BJ (cell line): ENCODE results near the gene NOX4. TPM values are rescaled to one million over a fixed set of nuclear protein-coding genes. Genes with fewer than 3 reads are reported as not detected.

Source experiments
- CTCF ChIA-PET: fragments of 350-600 bp; formaldehyde crosslinking; extraction: SDS; loops from one replicate; lab custom pipeline; 2021; ENCODE audit warnings: antibody characterized with exemption, inconsistent platforms; lab: Yijun Ruan, JAX
- POLR2A ChIA-PET: fragments of 300-600 bp; sonication (Branson Sonifier 250); formaldehyde crosslinking; extraction: SDS; loops from one replicate; lab custom pipeline; 2021; ENCODE audit warnings: antibody characterized with exemption; lab: Charles Lee
- DNase-seq: peaks from one replicate; pipeline ENCODE4 v3.0.0-alpha.2; 2011; ENCODE audit warnings: low read depth
- H3K27me3 ChIP-seq: 2 replicates; pipeline ENCODE4 v1.6.0; 2011; ENCODE audit warnings: low read length; ENCODE audit not compliant: control insufficient read depth, insufficient read depth
- H3K36me3 ChIP-seq: 2 replicates; pipeline ENCODE4 v1.5.1; 2011; ENCODE audit warnings: low read length; ENCODE audit not compliant: control insufficient read depth, insufficient read depth
- H3K4me3 ChIP-seq: 2 replicates; pipeline ENCODE4 v1.5.1; 2011; ENCODE audit warnings: low read depth, mild to moderate bottlenecking, control low read depth, low read length
- polyA plus RNA-seq: library from polyadenylated mRNA; depleted of rRNA; stranded (reverse); fragments of >200 nt; gene quantifications from 2 replicates; pipeline ENCODE4 v1.2.3, GENCODE V29; 2011
- TF ChIP-seq, protein P1 (sequence below): IDR thresholded peaks from 2 replicates; pipeline ENCODE4 v1.5.1; 2011; ENCODE audit warnings: low read depth, mild to moderate bottlenecking, control low read depth, inconsistent platforms, low read length, moderate library complexity; ENCODE audit not compliant: insufficient read depth

The NOX4 gene
- polyA plus RNA-seq, 1 experiment = 3.7 TPM

DNA sequence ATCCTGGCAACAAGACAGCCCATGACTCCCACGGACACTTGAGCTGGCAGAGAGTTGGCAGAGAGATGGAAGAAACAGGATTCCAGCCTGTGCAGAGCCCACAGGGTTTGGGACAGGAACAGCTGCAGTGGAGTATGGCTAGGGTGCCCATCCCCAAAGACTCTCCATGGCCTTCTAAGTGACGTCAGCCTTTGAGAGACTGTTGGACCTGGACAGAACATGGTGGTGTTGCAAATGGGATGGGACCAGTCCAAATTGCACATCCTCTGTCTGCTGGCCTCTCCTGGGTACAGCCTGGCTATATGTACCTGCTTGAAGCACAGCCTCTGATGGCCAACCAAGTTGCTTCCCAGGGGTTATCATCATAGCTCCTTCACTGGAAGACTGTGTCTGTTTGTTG, 34.5 kb downstream of the NOX4 start:
- TF ChIP-seq, protein P1, sequence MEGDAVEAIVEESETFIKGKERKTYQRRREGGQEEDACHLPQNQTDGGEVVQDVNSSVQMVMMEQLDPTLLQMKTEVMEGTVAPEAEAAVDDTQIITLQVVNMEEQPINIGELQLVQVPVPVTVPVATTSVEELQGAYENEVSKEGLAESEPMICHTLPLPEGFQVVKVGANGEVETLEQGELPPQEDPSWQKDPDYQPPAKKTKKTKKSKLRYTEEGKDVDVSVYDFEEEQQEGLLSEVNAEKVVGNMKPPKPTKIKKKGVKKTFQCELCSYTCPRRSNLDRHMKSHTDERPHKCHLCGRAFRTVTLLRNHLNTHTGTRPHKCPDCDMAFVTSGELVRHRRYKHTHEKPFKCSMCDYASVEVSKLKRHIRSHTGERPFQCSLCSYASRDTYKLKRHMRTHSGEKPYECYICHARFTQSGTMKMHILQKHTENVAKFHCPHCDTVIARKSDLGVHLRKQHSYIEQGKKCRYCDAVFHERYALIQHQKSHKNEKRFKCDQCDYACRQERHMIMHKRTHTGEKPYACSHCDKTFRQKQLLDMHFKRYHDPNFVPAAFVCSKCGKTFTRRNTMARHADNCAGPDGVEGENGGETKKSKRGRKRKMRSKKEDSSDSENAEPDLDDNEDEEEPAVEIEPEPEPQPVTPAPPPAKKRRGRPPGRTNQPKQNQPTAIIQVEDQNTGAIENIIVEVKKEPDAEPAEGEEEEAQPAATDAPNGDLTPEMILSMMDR = no peak
- H3K4me3 ChIP-seq = no peak overlapping the region
- H3K36me3 ChIP-seq = no peaks in the 10 kb centered on the region
- ChIA-PET CTCF (interaction anchor here (1.2 kb wide), 1 partner anchor 15 kb away, joined by 4 read pairs; no protein-coding TSS in a partner anchor), POLR2A (no interaction called here)
- no peak for DNase-seq
- H3K27me3 ChIP-seq = no peaks in the 10 kb centered on the region

DNA sequence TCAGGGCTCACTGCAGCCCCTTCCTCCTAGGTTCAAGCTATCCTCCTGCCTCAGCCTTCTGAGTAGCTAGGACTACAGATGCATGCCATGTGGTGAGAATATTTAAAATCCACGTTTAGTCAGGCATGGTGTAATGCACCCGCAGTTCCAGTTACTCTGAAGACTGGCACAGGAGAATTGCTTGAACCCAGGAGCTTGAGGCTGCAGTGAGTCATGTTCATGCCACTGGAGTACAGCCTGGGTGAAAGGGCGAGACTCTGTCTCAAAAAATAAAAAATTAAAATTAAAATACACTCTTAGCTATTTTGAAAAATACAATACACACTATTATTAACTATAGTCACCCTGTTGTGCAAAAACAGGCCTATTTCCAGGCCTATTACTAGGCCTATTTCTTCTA, 38.4 kb downstream of the NOX4 start:
- H3K27me3 ChIP-seq = no peaks in the 10 kb centered on the region
- POLR2A ChIA-PET = no interaction called here
- H3K4me3 ChIP-seq = no peak overlapping the region
- CTCF ChIA-PET = interaction anchor here (1.3 kb wide), 1 partner anchor 11 kb away, joined by 3 read pairs; no protein-coding TSS in a partner anchor
- no peak for DNase-seq
- TF ChIP-seq, protein P1 = no peak
- no peaks in the 10 kb centered on the region for H3K36me3 ChIP-seq

DNA sequence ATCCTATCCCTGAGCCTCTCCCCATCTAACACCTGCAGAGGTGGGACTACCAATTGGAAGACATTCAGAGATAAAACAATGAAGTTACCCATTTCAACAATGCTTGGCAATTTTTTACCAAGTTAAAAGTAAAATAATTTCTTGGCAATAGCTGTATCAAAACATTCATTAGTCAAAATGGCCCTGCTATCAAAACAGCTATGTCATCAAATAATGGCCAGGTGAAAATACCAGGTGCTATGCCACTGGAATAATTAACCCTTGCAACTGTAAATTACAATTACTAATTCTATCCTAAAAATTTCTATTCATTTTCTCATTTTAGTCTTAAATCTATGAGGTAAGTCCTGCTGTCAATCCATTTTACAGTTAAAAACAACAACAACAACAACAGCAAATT, 43.3 kb downstream of the NOX4 start:
- CTCF ChIA-PET = no interaction called here
- TF ChIP-seq, protein P1 = no peak
- no peak for DNase-seq
- POLR2A ChIA-PET = no interaction called here
- no peaks in the 10 kb centered on the region for H3K36me3 ChIP-seq
- H3K27me3 ChIP-seq = no peaks in the 10 kb centered on the region
- no peak overlapping the region for H3K4me3 ChIP-seq

DNA sequence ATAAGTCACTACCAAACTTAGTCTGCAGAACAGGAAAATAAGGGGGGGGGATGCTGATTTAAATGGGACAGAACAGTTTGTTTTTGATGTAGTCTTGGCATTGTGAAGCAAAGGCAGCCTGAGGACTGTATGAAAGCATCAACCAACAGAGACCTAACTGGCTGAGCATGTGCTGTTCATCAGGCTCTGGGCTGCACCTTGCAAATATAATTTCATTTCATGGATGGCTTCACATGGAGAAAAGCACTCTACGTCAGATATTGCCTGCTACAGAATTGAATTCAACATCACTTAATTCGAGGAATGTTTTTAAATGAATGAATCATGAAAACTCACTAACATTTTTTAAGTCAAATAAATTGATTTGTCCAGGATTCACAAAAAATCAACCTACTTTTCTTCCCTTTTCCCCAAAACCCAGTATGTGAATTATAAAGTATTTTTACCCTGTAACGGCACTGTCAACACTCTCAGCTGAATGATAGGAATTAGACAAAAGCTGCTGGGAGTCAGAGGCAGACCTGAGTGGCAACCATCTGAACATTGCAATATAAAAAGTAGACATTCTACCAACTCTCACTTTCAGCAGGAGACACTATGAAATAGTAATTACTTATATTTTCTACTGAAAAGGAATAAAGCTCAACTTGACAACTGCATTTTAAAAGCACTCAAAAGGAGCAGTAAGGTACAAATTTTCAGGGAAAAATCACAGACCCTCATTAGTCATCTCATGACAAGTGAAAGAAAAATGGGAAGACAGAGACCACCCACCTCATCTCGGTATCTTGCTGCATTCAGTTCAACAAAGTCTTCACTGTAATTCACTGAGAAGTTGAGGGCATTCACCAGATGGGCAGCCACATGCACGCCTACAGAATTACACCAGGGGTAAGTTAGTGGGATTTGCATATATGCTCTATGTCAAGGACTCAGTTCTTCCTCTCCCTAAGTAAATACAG, 47.5 kb downstream of the NOX4 start:
- no peaks in the 10 kb centered on the region for H3K36me3 ChIP-seq
- CTCF ChIA-PET = no interaction called here
- H3K4me3 ChIP-seq = no peak overlapping the region
- TF ChIP-seq, protein P1 = no peak
- H3K27me3 ChIP-seq = no peaks in the 10 kb centered on the region
- POLR2A ChIA-PET = no interaction called here
- no peak for DNase-seq

DNA sequence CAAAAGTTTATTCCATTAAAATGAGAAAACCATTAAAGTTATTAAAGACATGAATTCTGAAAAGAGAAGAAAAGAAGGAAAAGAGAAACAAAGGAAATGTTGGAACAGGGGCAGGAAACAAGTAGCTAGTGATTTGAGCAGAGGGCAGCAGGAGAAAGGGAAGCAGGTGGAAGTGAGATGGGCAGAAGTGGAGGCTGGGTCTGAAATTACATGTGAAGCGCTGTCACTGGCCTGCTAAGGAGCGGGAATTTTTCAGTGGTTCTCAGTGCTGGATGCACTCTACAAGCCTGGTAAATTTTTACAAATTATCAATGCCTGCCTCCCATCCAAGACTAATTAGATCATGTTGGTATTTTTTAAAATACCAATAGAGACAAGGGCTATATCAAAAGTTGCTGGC, 48.4 kb downstream of the NOX4 start:
- H3K27me3 ChIP-seq = no peaks in the 10 kb centered on the region
- CTCF ChIA-PET = no interaction called here
- TF ChIP-seq, protein P1 = no peak
- H3K4me3 ChIP-seq = no peak overlapping the region
- POLR2A ChIA-PET = no interaction called here
- H3K36me3 ChIP-seq = no peaks in the 10 kb centered on the region
- DNase-seq = no peak
